DMS114 treated with DMSO at 0.1 percent for 48 hours (cell line): ENCODE measurements around the gene CTIF.
"Not testable (repeated sequence)": the region's sequence is repeated elsewhere in the genome, so short reads cannot be mapped to it uniquely, and the experiment has no call there.

ENCODE experiments used
- DNase-seq: peaks from one replicate; lab custom pipeline; 2025; ENCODE audit not compliant: unreplicated experiment; lab: John Stamatoyannopoulos, UW

The CTIF gene

GRCh38 chr18:48857023-48857694 is 318.3 kb downstream of the CTIF start:
- no peak for DNase-seq

- DNase-seq = no peak
These were observed 319.8 kb downstream of the CTIF start for GRCh38 chr18:48858676-48859075.

- DNase-seq = no peak
These were observed 320.8 kb downstream of the CTIF start for GRCh38 chr18:48859311-48860268.

GRCh38 chr18:48860269-48861180 is 321.7 kb downstream of the CTIF start:
- DNase-seq = no peak

GRCh38 chr18:48861181-48861708 is 322.4 kb downstream of the CTIF start:
- DNase-seq = no peak

GRCh38 chr18:48862132-48862531 is 323.3 kb downstream of the CTIF start:
- no peak for DNase-seq

- no peak for DNase-seq
These were observed 323.9 kb downstream of the CTIF start for GRCh38 chr18:48862678-48863270.

GRCh38 chr18:48863432-48864065 is 324.7 kb downstream of the CTIF start:
- no peak for DNase-seq

GRCh38 chr18:48864876-48865275 is 326.0 kb downstream of the CTIF start:
- DNase-seq = no peak

- DNase-seq = no peak
These were observed 327.4 kb downstream of the CTIF start for GRCh38 chr18:48866028-48866733.

GRCh38 chr18:48866856-48867255 is 328.0 kb downstream of the CTIF start:
- DNase-seq = no peak

- no peak for DNase-seq
These were observed 329.1 kb downstream of the CTIF start for GRCh38 chr18:48867978-48868377.

GRCh38 chr18:48868468-48869466 is 329.9 kb downstream of the CTIF start:
- DNase-seq = no peak

GRCh38 chr18:48869591-48869990 is 330.8 kb downstream of the CTIF start:
- DNase-seq = no peak

- DNase-seq = not testable (repeated sequence)
These were observed 332.1 kb downstream of the CTIF start for GRCh38 chr18:48870926-48871325.

- DNase-seq = no peak
These were observed 332.7 kb downstream of the CTIF start for GRCh38 chr18:48871391-48872166.
